ENCODE data around the gene CD34.

CD34 gene

DNA sequence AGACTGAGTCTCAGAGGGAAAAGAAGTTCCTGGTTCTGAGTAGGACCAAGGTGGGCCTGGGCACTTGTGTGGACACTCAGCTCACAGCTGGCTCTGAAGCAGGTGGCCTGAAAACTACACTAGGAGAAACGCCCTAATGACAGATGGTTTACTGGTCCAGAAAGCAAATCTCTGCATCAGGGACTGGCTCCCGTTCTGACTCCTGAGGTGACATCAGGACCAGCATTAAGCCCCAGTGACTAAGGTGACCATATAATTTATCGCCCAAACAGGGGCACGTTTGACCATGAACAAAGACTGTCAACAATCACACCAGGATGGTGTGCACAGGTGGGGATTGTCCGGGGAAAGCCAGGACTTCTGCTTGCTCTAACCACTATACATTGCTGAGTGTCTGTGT is 12.2 kb upstream of the CD34 start:
- H2BK12ac ChIP-seq (ENCODE audit: low read length), result no peak overlapping the region
- no peak overlapping the region for H3K9ac ChIP-seq (ENCODE audit: low read length)
- no peak overlapping the region for H4K12ac ChIP-seq (ENCODE audit: low read depth, low read length)
- H2BK120ac ChIP-seq (ENCODE audit: insufficient read depth, low read length, poor library complexity), result no peak overlapping the region
- H4K91ac ChIP-seq (ENCODE audit: low read depth, low read length), result no peak overlapping the region
- no peak overlapping the region for H2AK5ac ChIP-seq (ENCODE audit: low read length)
- no peak overlapping the region for H2AFZ ChIP-seq (ENCODE audit: insufficient read depth, low read length, poor library complexity)
- no peaks in the 10 kb centered on the region for H3K27me3 ChIP-seq (ENCODE audit: insufficient read depth, low read length)
- no peak overlapping the region for H2BK5ac ChIP-seq (ENCODE audit: low read depth, low read length, poor library complexity)
- no peaks in the 10 kb centered on the region for H3K79me1 ChIP-seq (ENCODE audit: low read length)
- no peaks in the 10 kb centered on the region for H3K79me2 ChIP-seq (ENCODE audit: control insufficient read depth, insufficient read depth, low read length, poor library complexity)
- H3K36me3 ChIP-seq (ENCODE audit: control insufficient read depth in 1 of 2, insufficient read depth in 2 of 2, low read length in 2 of 2), result no peaks in the 10 kb centered on the region
- H3K23ac ChIP-seq (ENCODE audit: low read length), result no peak overlapping the region
- no peak overlapping the region for H3K14ac ChIP-seq (ENCODE audit: low read length)
- H3K9me3 ChIP-seq (ENCODE audit: insufficient read depth, low read depth, low read length), result no peaks in the 10 kb centered on the region
- no peak overlapping the region for H3K4ac ChIP-seq (ENCODE audit: low read depth, low read length)
- H4K8ac ChIP-seq (ENCODE audit: low read depth, low read length), result no peak overlapping the region
- DNase-seq, result no peak
- no peak overlapping the region for H3K4me3 ChIP-seq (ENCODE audit: low read depth, low read length)
- no peaks in the 10 kb centered on the region for H3K4me1 ChIP-seq (ENCODE audit: control insufficient read depth in 1 of 2, insufficient read depth in 2 of 2, low read length in 2 of 2)
- H3K4me2 ChIP-seq (ENCODE audit: low read length), result no peak overlapping the region
- H3K18ac ChIP-seq (ENCODE audit: low read length), result no peak overlapping the region
- no peak overlapping the region for H3K27ac ChIP-seq (ENCODE audit: low read depth, low read length)
- WGBS (ENCODE audit: extremely low coverage, insufficient coverage, insufficient read length), result no CpG with 5 or more reads among the region's 5 CpGs

GRCh38 chr1:207922554-207922953 is 11.6 kb upstream of the CD34 start:
- Histone ChIP-seq H2BK12ac (ENCODE audit: low read length) (no peak overlapping the region), H3K79me1 (ENCODE audit: low read length) (no peaks in the 10 kb centered on the region), H4K91ac (ENCODE audit: low read depth, low read length) (no peak overlapping the region), H3K4ac (ENCODE audit: low read depth, low read length) (no peak overlapping the region), H2AK5ac (ENCODE audit: low read length) (no peak overlapping the region), H3K79me2 (ENCODE audit: control insufficient read depth, insufficient read depth, low read length, poor library complexity) (no peaks in the 10 kb centered on the region), H3K9me3 (ENCODE audit: insufficient read depth, low read depth, low read length) (no peaks in the 10 kb centered on the region), H2BK5ac (ENCODE audit: low read depth, low read length, poor library complexity) (no peak overlapping the region), H2AFZ (ENCODE audit: insufficient read depth, low read length, poor library complexity) (no peak overlapping the region), H3K4me2 (ENCODE audit: low read length) (no peak overlapping the region), H3K27me3 (ENCODE audit: insufficient read depth, low read length) (no peaks in the 10 kb centered on the region), H3K27ac (ENCODE audit: low read depth, low read length) (no peak overlapping the region), H3K23ac (ENCODE audit: low read length) (no peak overlapping the region), H3K4me1 (ENCODE audit: control insufficient read depth in 1 of 2, insufficient read depth in 2 of 2, low read length in 2 of 2) (no peaks in the 10 kb centered on the region), H2BK120ac (ENCODE audit: insufficient read depth, low read length, poor library complexity) (no peak overlapping the region), H3K9ac (ENCODE audit: low read length) (no peak overlapping the region), H4K8ac (ENCODE audit: low read depth, low read length) (no peak overlapping the region), H3K14ac (ENCODE audit: low read length) (no peak overlapping the region), H3K36me3 (ENCODE audit: control insufficient read depth in 1 of 2, insufficient read depth in 2 of 2, low read length in 2 of 2) (no peaks in the 10 kb centered on the region), H3K4me3 (ENCODE audit: low read depth, low read length) (no peak overlapping the region), H3K18ac (ENCODE audit: low read length) (no peak overlapping the region), H4K12ac (ENCODE audit: low read depth, low read length) (no peak overlapping the region)
- no CpG with 5 or more reads among the region's 8 CpGs for WGBS (ENCODE audit: extremely low coverage, insufficient coverage, insufficient read length)
- DNase-seq, result no peak

DNA sequence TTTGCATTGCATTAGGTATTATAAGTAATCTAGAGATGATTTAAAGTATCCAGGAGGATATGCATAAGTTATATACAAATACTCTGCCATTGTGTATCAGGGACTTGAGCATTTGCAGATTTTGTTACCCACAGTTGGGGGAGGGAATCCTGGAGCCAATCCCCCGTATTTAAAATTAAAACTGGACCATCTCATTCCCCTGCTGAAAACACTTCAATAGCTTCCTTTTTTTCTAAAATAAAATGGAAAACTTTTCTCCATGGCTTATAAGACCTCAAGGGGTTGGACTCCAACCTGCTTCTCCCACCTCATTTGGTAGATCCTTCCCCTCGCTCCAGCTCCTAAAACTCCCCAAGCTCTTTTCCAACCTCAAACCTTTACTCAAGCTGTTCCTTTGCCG is 10.4 kb upstream of the CD34 start:
- no peak overlapping the region for H3K27ac ChIP-seq (ENCODE audit: low read depth, low read length)
- no peaks in the 10 kb centered on the region for H3K27me3 ChIP-seq (ENCODE audit: insufficient read depth, low read length)
- H3K23ac ChIP-seq (ENCODE audit: low read length), result no peak overlapping the region
- no peaks in the 10 kb centered on the region for H3K9me3 ChIP-seq (ENCODE audit: insufficient read depth, low read depth, low read length)
- no peak overlapping the region for H2BK120ac ChIP-seq (ENCODE audit: insufficient read depth, low read length, poor library complexity)
- no peak overlapping the region for H2BK12ac ChIP-seq (ENCODE audit: low read length)
- no peak overlapping the region for H3K4me3 ChIP-seq (ENCODE audit: low read depth, low read length)
- H3K36me3 ChIP-seq (ENCODE audit: control insufficient read depth in 1 of 2, insufficient read depth in 2 of 2, low read length in 2 of 2), result no peaks in the 10 kb centered on the region
- no peak overlapping the region for H3K18ac ChIP-seq (ENCODE audit: low read length)
- no peak overlapping the region for H3K14ac ChIP-seq (ENCODE audit: low read length)
- DNase-seq, result no peak
- WGBS (ENCODE audit: extremely low coverage, insufficient coverage, insufficient read length), result no CpG with 5 or more reads among the region's 3 CpGs
- no peaks in the 10 kb centered on the region for H3K79me1 ChIP-seq (ENCODE audit: low read length)
- H2BK5ac ChIP-seq (ENCODE audit: low read depth, low read length, poor library complexity), result no peak overlapping the region
- no peak overlapping the region for H4K91ac ChIP-seq (ENCODE audit: low read depth, low read length)
- no peak overlapping the region for H3K4me2 ChIP-seq (ENCODE audit: low read length)
- no peaks in the 10 kb centered on the region for H3K4me1 ChIP-seq (ENCODE audit: control insufficient read depth in 1 of 2, insufficient read depth in 2 of 2, low read length in 2 of 2)
- no peak overlapping the region for H4K8ac ChIP-seq (ENCODE audit: low read depth, low read length)
- no peak overlapping the region for H3K9ac ChIP-seq (ENCODE audit: low read length)
- no peak overlapping the region for H4K12ac ChIP-seq (ENCODE audit: low read depth, low read length)
- no peak overlapping the region for H2AFZ ChIP-seq (ENCODE audit: insufficient read depth, low read length, poor library complexity)
- H2AK5ac ChIP-seq (ENCODE audit: low read length), result no peak overlapping the region
- no peaks in the 10 kb centered on the region for H3K79me2 ChIP-seq (ENCODE audit: control insufficient read depth, insufficient read depth, low read length, poor library complexity)
- H3K4ac ChIP-seq (ENCODE audit: low read depth, low read length), result no peak overlapping the region

- DNase-seq, result no peak
- Histone ChIP-seq H3K79me2 (ENCODE audit: control insufficient read depth, insufficient read depth, low read length, poor library complexity) (no peaks in the 10 kb centered on the region), H3K4ac (ENCODE audit: low read depth, low read length) (no peak overlapping the region), H4K8ac (ENCODE audit: low read depth, low read length) (no peak overlapping the region), H2BK120ac (ENCODE audit: insufficient read depth, low read length, poor library complexity) (no peak overlapping the region), H4K91ac (ENCODE audit: low read depth, low read length) (no peak overlapping the region), H2AFZ (ENCODE audit: insufficient read depth, low read length, poor library complexity) (no peak overlapping the region), H2AK5ac (ENCODE audit: low read length) (no peak overlapping the region), H3K36me3 (ENCODE audit: control insufficient read depth in 1 of 2, insufficient read depth in 2 of 2, low read length in 2 of 2) (no peaks in the 10 kb centered on the region), H3K4me3 (ENCODE audit: low read depth, low read length) (no peak overlapping the region), H3K4me1 (ENCODE audit: control insufficient read depth in 1 of 2, insufficient read depth in 2 of 2, low read length in 2 of 2) (no peaks in the 10 kb centered on the region), H2BK5ac (ENCODE audit: low read depth, low read length, poor library complexity) (no peak overlapping the region), H4K12ac (ENCODE audit: low read depth, low read length) (no peak overlapping the region), H3K9me3 (ENCODE audit: insufficient read depth, low read depth, low read length) (no peaks in the 10 kb centered on the region), H3K27ac (ENCODE audit: low read depth, low read length) (no peak overlapping the region), H3K14ac (ENCODE audit: low read length) (no peak overlapping the region), H2BK12ac (ENCODE audit: low read length) (no peak overlapping the region), H3K79me1 (ENCODE audit: low read length) (no peaks in the 10 kb centered on the region), H3K9ac (ENCODE audit: low read length) (no peak overlapping the region), H3K27me3 (ENCODE audit: insufficient read depth, low read length) (no peaks in the 10 kb centered on the region), H3K18ac (ENCODE audit: low read length) (no peak overlapping the region), H3K4me2 (ENCODE audit: low read length) (no peak overlapping the region), H3K23ac (ENCODE audit: low read length) (no peak overlapping the region)
- no CpG with 5 or more reads among the region's 2 CpGs for WGBS (ENCODE audit: extremely low coverage, insufficient coverage, insufficient read length)
Measured at GRCh38 chr1:207920444-207921021, 9.6 kb upstream of the CD34 start.

All from trophoblast cell (in vitro differentiated cells and primary cell).